K562 treated with DMSO at 1 percent for 4 hours (cell line): ENCODE measurements around the gene WDR48. TPM values are rescaled to one million over a fixed set of nuclear protein-coding genes. Genes with fewer than 3 reads are reported as not detected.

Experiments
- total RNA-seq: library from RNA; unstranded; fragments of 300-600 nt; gene quantifications from 2 replicates; pipeline ENCODE4 v1.2.3, GENCODE V29; 2022; ENCODE audit not compliant: insufficient read depth

The WDR48 gene
- 20.1 and 21.2 TPM in 2 replicates for total RNA-seq

GRCh38 chr3:39051649-39052561 lies at the start of gene WDR48, which contains the start of gene SCN11A:
Gene WDR48 (plus strand): TSS chr3:39052016. CDS start chr3:39052026, 10 bp downstream.
Gene SCN11A (minus strand): TSS chr3:39051944. CDS start chr3:38950362, 101,582 bp downstream.

DNA sequence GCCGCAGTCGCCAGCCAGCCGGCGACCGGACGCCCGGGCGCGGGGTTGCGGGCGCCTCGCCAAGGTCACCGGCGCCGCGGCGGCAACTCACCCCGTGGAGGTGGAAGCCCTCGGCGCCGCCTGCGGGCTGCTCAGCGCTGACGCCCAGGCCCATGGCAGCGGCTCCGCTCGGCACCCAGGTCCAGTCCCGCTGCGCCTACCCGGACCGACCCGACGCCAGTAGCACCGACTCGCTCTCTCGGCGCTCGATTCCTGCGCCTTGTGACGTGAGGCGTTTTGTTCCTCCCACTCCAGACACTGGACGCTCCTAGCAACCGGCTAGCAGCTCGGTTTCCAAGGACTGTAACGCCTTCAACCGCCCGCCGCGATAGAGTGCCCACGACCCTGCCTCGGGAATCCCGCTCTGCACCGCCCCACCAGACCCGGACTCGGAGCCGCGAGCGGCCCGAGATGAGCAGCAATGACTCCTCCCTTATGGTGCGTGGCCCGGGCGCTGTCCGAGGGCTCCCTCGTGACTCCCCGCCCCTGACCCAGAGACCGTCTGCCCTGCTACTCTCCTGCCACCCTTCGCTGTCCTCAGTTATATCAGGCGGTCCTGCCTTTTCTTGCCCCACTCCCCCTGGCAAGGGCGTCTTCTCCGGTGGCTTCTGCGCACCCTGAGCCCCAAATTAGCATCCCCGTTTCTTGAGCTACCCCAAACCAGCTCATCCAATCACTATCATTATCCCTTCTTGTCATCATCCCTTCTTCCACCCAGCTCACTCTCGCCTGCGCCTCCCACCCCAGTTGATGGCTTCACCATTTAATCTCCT lies 55.8 kb downstream of the WDR48 start, which contains the start of the genes GORASP1 and TTC21A:
GORASP1 (minus strand) TSS at position 240 of the 812 bp plus-strand sequence; CDS start at position 154, 86 bp downstream.
TTC21A (plus strand) TSS at position 293 of the 812 bp plus-strand sequence; CDS start at position 451, 158 bp downstream.

Other genes starting within 250 kb of the WDR48 start
- not detected in 2 replicates for gene SCN10A, start 235.8 kb upstream of the WDR48 start, total RNA-seq
- gene SCN11A, start 72 bp upstream of the WDR48 start, total RNA-seq: not detected in 2 replicates
- 67.8 and 69.0 TPM in 2 replicates for gene GORASP1, start 55.6 kb downstream of the WDR48 start, total RNA-seq
- gene TTC21A, start 55.7 kb downstream of the WDR48 start, total RNA-seq: 0.39 and 5.0 TPM in 2 replicates
- 23.3 and 31.1 TPM in 2 replicates for gene CSRNP1, start 101.6 kb downstream of the WDR48 start, total RNA-seq
- not detected in 2 replicates for gene XIRP1, start 140.6 kb downstream of the WDR48 start, total RNA-seq
- 0.24 TPM in 1 of 2 replicates, not detected in the other for gene CX3CR1, start 228.0 kb downstream of the WDR48 start, total RNA-seq